ELR (cell line): Measurements from ENCODE around the gene CRYGN.

Experiments used
- DNase-seq: peaks from one replicate; pipeline ENCODE4 v3.0.0-alpha.2; 2015; ENCODE audit warnings: low read depth

CRYGN gene

DNA sequence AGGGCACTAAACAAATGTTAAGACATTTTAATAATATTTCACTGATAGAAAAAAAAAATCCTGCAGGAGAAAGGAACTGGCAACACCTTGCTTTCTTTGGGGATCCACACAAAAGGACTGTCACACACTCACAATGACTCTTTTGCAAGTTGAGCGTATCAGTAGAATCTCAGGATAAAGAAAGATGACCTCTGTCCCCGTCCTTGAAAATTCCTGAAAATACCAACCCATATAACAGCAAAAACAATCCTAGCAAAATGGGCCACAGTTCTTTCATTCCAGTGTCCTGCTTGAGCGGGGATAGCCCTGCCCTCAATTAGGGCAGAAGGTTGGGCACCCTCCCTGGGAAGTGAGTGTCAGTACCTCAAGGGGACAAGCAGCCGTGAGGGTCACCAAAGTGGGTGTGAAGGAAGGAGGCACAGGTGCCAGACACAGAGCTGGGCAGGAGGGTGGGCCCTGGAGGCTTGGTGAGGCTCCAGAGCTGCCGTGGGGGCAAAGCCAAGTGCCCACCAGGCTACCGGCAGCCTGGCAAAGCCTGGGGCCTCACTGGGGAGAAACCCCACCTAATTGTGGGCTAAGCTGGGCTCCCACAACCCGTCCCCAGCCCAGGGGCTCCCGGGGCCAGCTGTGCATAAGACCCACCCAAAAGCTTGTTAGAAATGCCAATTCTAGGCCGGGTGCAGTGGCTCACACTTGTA is 32.9 kb downstream of the CRYGN start:
- DNase-seq = no peak

DNA sequence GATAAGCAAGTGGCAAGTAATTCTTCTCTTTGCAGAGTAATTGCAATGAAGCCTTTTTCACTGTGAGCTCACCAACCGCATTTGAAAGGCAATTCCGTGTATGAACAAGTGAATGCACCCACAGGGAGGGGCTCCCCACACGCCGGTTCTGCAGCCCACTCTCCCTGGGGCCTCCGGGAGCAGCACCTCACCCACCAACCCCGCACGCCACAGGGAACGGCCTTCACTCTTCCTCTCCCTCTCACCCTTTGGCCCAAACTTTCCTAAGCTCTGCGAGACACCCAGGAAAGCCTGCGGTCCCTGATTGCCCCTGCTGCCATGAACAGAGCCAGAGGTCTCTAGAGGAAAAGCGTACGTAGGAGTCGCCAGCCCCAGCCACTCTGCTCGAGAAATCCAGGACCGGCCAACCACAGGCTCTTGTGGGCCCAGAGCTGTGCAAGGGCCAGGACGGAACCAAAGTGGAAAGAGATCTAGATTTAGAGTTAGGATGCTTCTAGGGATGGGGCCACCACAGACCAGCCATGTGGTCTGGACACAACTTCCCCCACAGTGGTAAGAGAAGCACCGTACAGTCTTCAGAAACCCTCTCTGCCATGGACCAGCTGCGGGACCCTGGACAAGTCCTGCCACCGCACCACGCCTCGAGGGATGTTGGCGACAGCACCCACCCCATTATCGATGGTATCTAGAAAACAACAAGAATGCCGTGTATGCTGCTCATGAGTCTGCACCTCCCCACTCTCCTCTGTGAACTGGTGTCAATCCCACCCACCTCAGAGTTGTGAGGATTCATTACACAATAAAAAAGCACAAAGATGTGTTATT is 33.7 kb downstream of the CRYGN start:
- DNase-seq = no peak

GRCh38 chr7:151405588-151405987 is 34.4 kb downstream of the CRYGN start:
- no peak for DNase-seq

DNA sequence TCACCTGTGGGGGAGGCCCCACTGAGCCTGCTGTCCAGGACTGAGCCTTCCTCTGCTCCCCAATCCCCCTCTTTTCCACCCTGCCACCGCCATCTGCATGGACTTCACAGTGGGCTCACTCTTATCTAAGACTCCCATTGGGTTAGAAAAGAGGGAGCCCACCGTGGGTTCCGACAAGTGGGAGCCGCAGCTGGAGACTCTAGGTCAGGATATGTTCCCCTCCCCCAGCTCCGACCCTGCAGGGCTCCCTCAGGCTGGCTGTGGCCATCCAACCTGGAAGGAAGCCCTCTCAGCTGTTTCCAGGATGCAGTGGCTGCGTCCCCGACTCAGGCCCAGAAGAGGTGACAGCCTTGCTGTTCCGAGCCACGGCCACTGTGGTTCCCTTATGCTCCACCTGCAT is 34.9 kb downstream of the CRYGN start:
- no peak for DNase-seq

DNA sequence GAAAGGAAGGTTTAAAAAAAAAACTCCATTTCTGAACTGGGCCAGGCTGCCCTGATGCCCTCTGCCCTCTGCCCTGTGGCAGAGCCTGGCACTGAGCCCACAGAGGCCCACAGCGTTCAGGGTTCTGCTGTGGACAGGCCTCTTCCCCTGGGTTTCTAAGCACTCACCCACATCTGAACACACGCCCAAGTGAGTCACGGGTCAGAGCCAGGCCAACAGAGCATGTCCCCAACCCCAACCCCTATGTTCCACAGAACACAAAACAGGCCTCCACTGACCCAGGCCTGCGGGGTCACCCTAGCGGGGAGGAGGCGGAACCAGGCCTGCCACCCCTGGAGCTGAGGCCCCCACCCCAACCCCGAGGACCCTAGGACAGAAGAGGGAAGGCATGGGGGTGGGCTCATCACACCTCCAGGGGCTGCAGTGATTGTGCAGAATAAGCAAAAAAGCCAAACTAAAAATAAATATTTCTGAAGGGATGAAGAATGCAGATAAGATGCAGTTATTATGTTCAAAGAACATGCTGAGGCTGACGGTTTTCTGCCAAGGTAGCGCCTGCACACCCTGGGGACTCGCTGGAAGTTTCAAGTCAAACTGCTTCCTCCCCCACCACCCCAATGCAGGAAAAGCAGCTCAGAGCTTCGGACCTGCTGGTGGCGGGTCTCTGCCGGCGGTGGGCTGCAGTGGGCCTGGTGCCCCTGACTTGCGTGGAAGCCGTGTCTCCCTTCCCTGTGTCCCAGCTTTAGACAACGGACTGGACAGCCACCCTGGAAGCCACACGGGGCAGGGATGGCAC is 35.5 kb downstream of the CRYGN start:
- DNase-seq = peak; percentile 43

GRCh38 chr7:151403764-151404163 is 36.2 kb downstream of the CRYGN start:
- no peak for DNase-seq

DNA sequence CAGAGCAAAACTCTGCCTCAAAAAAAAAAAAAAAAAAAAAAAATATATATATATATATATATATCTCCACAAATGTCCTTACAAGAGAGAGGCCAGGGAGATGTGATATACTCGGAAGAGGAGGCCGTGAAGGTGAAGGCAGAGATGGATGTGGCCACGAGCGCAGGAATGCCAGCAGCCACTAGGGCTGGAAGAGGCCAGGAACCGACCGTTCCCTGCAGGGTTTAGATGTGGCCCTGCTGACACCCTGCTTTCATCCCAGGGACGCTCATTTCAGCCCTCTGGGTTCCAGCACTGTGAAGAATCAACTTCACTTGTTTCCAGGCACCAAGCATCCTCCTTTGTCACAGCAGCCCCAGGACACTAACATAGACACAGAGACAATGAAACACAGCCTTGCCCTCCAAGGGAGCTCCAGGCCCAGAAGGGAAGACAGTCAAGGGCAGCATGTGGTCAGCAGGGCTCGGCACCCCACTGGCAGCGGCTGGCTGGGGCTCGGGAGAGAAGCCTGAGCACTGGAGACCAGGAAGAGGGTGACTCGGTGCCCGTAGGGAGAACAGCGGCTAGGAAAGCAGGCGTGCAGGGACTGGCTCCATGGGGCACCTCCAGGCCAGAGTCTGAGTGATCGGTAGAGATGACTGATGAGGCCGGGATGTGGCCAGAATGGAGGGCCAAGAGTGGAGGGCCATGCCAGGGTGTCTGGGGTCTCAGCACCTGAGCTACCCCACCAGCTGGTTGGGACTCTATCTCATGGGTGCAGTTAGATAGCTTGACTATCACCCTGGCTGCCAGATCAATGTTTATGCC is 37.7 kb downstream of the CRYGN start:
- DNase-seq = no peak

GRCh38 chr7:151400626-151401315 is 39.2 kb downstream of the CRYGN start:
- no peak for DNase-seq

DNA sequence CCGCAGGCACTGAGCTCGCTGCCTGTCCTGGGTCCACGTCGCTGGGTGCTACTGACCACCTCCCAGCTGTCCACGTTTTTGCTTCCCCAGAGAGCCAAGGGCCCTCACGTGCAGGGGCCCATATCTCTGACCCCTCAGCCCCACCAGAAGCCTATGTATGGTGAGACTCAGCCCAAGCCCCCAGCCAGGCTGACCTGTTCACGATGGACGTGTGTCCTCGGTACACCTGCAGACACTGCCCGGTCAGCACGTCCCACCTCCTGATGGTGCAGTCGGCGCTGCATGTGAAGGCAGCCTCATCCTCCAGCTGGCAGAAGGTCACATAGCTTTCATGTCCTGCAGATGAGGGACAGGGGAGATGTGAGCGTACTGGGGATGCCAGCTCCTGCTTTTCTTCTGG is 40.0 kb downstream of the CRYGN start:
- DNase-seq = no peak

GRCh38 chr7:151399305-151399601 is 40.7 kb downstream of the CRYGN start:
- DNase-seq = no peak

DNA sequence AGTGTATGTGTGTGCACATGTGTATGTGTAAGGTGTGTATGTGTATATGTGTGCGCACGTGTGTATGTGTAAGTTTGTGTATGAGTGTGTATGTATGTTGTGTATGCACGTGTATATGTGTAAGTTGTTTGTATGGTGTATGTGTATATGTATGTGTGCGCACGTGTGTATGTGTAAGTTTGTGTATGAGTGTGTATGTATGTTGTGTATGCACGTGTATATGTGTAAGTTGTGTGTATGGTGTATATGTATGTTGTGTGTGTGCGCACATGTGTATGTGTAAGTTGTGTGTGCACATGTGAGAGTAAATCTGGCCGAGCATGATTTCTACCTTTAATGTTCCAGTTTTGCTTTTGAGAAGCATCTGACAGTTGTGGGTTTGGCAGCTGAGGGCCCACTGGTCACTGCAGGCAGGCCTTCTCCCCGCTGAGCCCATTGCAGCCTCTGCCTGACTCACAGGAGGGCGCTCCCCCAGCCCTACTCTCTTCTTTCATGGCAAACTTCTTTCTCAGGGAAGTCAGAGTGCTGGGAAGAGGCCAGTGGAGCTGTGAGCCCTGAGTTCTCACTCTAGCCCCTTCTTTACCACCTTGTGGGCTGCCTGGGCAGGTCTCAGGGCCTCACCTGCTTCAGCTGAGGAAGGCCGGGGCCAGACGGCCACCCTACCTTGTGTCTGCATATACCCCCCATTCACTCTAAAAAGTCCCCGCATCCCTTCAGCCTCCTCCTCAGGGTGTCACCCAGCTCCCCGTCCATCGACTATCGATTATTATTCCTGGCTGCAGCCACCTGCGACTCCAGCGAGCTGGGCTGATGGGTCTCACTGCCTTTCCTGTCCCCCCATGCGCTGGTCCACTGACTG is 41.3 kb downstream of the CRYGN start:
- no peak for DNase-seq

DNA sequence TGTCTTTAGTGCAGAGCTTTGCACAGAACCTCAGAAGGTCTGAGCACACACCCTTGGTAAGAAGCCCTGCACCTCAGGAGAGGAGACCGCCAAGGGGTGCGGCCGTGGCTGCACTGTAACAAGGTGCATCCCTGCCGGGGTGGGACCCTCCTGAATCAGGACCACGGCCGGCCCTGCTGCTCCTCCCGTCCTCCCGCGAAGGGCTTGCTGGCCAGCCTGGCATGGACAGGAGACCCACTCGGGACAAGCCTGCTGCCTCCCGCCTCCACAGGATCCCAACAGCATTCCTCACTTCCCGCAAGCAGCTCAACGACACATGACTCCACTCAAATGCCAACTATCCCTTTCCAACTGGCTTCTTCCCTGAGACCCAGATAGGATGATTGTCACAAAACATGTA is 42.9 kb downstream of the CRYGN start:
- DNase-seq = no peak

DNA sequence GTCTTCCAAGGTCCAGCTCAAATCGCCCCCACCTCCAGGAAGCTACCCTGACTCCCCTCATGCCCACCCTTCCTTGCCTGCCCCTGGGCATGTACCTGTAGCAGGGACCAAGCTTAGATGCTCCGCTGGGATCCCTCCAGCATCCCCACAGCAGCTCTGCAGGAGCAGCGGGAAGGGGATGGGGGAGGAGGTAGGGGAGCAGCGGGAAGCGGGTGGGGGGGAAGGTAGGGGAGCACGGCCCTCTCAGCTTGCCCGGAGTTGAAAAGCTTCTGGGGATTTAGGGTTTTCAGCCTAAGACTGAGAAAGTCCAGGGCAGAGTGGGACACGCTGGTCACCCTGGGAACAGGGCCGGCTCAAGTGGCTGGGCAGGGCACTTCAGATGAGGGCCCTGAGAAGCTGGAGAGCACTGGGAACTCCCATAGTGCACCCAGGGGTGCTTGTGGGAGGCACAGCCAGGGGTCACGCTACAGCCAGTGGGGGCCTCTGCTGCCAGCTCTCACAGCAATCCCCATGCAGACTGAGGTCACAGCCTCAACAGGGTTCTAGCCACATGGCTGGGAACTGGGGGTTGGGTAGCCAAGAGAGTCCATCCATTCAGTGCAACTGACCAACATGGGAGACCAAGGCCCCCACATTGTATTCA is 43.5 kb downstream of the CRYGN start:
- DNase-seq = no peak

DNA sequence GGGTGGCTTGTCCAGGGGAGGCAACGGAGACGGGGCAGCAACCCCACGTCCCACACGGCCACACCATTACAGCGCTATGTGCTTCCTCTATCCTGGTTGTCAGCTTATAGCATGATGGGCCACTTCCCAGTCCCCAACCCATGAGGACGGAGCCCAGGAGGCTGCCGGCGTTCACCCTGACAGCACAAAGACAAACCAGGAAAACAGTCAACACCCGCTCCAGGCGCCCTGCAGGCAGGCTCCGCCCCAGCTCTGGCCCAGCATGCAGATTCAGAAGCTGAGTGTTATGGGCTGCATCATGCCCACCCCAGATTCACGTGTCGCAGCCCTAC is 44.9 kb downstream of the CRYGN start:
- DNase-seq = no peak

GRCh38 chr7:151394076-151395035 is 45.6 kb downstream of the CRYGN start:
- DNase-seq = no peak

- no peak for DNase-seq
These were observed 46.6 kb downstream of the CRYGN start for GRCh38 chr7:151393031-151393977.

GRCh38 chr7:151392426-151392825 is 47.5 kb downstream of the CRYGN start:
- no peak for DNase-seq

DNA sequence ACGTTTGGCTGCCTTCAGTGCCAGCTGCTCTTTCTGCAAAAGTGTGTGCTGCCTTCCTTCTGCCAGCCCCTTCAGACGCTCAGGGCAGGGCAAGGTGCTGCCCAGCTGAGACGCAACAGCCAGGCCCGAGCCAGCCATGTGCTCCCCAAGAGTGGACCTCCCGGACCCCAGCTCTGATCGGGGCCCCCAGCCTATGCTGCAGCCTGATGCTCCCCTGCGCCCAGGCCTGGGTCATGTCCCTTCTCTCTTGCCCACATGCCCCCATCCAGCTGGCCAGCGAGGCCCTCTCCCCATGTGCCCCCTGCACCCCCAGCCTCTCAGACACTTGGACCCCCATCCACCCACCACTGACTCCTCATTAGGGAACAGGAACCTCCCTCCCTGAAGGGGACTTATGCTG is 47.9 kb downstream of the CRYGN start:
- no peak for DNase-seq
